Measurements from ENCODE around the gene CCND1.

DNA sequence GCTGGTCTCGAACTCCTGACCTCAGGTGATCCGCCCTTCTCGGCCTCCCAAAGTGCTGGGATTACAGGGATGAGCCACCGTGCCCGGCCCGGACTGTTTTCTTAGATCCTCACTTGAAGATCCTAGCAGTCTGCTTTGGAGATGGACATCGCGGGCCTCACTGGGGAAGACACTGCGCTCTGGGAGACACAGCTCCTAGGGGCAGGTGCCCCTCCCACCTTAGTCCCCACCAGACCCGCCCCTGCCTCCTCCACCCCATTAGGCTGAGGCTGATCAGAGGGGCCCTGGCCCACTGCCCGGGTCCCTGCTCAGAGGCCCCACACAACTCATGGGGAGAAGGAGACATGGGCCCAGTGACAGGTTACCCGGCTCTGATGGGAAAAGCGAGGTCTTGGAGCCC lies 45.5 kb downstream of the CCND1 start:
- no peak for TF ChIP-seq TAF1 (IDR thresholded peaks at IDR 0.05; ENCODE audit: low read depth, low read length)
- no peak for TF ChIP-seq POLR2A (IDR thresholded peaks at IDR 0.05; ENCODE audit: low read depth, low read length)
- no peak for TF ChIP-seq POLR2AphosphoS5 (IDR thresholded peaks at IDR 0.05; ENCODE audit: low read depth, low read length)
- TF ChIP-seq SPI1 (IDR thresholded peaks at IDR 0.05; ENCODE audit: low read depth, low read length): no peak

Data from GM12891 (cell line).